GM12878 (cell line): ENCODE data around the gene UTP14A. TPM values are rescaled to one million over a fixed set of nuclear protein-coding genes. Genes with fewer than 3 reads are reported as not detected.

Experiments
- ATAC-seq: fragments of 200-7000 bp; cut with Tn5 transposase; 3 replicates; pipeline ENCODE4 v1.9.1; 2020; ENCODE audit warnings: mild to moderate bottlenecking, moderate library complexity
- BruUV-seq: library from RNA; stranded (reverse); fragments of 400-500 nt; replicated peaks from 2 replicates; lab custom pipeline; 2021; lab: Mats Ljungman, UMichigan
- CTCF ChIA-PET: fragments of 300-600 bp; sonication (Branson Sonifier 250); formaldehyde crosslinking; extraction: SDS; loops from one replicate; lab custom pipeline; 2021; ENCODE audit warnings: inconsistent platforms; lab: Yijun Ruan, JAX
- POLR2A ChIA-PET: fragments of 350-600 bp; formaldehyde crosslinking; extraction: SDS; loops from one replicate; lab custom pipeline; 2021; ENCODE audit warnings: inconsistent platforms; lab: Charles Lee
- RAD21 ChIA-PET: fragments of 300-600 bp; sonication (Branson Sonifier 250); formaldehyde crosslinking; loops from one replicate; lab custom pipeline; 2023; ENCODE audit warnings: antibody characterized with exemption; ENCODE audit not compliant: unreplicated experiment; lab: Charles Lee
- SMC1A ChIA-PET: fragments of 300-600 bp; sonication (Branson Sonifier 250); formaldehyde crosslinking; loops from one replicate; lab custom pipeline; 2023; ENCODE audit not compliant: unreplicated experiment, uncharacterized antibody; lab: Charles Lee
- DNase-seq: peaks from one replicate; pipeline ENCODE4 v3.0.0-alpha.2; 2011; ENCODE audit warnings: low read depth, low spot score
- FAIRE-seq: peaks from 3 replicates; lab custom pipeline; 2011; peaks lifted over from hg19 to GRCh38; lab: Jason Lieb, UNC
- H2AFZ ChIP-seq: 2 replicates; pipeline ENCODE4 v1.6.0; 2011; ENCODE audit warnings: low read depth, low read length, control low read depth; ENCODE audit not compliant: control insufficient read depth
- H3K27ac ChIP-seq: 2 replicates; pipeline ENCODE4 v1.5.1; 2011; ENCODE audit warnings: control low read depth; ENCODE audit not compliant: control insufficient read depth, insufficient read depth
- H3K27me3 ChIP-seq, 2 experiments: replicated peaks in 1 of 2; 2 replicates each; pipeline versions ENCODE4 v1.6.0 to v1.6.1; 2011; ENCODE audit warnings: low read length in 1 of 2; ENCODE audit not compliant: control insufficient read depth in 2 of 2, insufficient read depth in 2 of 2
- H3K36me3 ChIP-seq, 2 experiments: 2 replicates each; pipeline ENCODE4 v1.5.1; 2011; ENCODE audit warnings: low read length in 1 of 2; ENCODE audit not compliant: control insufficient read depth in 2 of 2, insufficient read depth in 2 of 2
- H3K4me1 ChIP-seq: 2 replicates; pipeline ENCODE4 v1.6.1; 2011; ENCODE audit warnings: mild to moderate bottlenecking, low read length, moderate library complexity, mixed read lengths; ENCODE audit not compliant: control insufficient read depth, insufficient read depth
- H3K4me2 ChIP-seq: 2 replicates; pipeline ENCODE4 v1.6.0; 2011; ENCODE audit warnings: control low read depth; ENCODE audit not compliant: control insufficient read depth, insufficient read depth
- H3K4me3 ChIP-seq: fragments of 200-600 bp; sonication (generic); 2 replicates; pipeline ENCODE4 v1.5.1; 2016
- H3K79me2 ChIP-seq: 2 replicates; pipeline ENCODE4 v1.6.0; 2011; ENCODE audit warnings: low read length; ENCODE audit not compliant: control insufficient read depth, insufficient read depth
- H3K9ac ChIP-seq: 2 replicates; pipeline ENCODE4 v1.8.0; 2011; ENCODE audit warnings: low read length, control low read depth, mixed read lengths; ENCODE audit not compliant: control insufficient read depth, insufficient read depth
- H3K9me3 ChIP-seq: replicated peaks from 3 replicates; pipeline ENCODE4 v1.5.1; 2011; ENCODE audit warnings: mild to moderate bottlenecking, low read length; ENCODE audit not compliant: control insufficient read depth, insufficient read depth
- H4K20me1 ChIP-seq: 2 replicates; pipeline ENCODE4 v1.6.0; 2011; ENCODE audit not compliant: control insufficient read depth, insufficient read depth
- E2F4 ChIP-seq: IDR thresholded peaks from 2 replicates; pipeline ENCODE4 v1.6.1; 2012; ENCODE audit warnings: low read depth, low read length, improper control_type of control experiment
- ELK1 ChIP-seq: IDR thresholded peaks from 2 replicates; pipeline ENCODE4 v1.6.1; 2012; ENCODE audit warnings: low read depth, low read length, improper control_type of control experiment
- EP300 ChIP-seq, 2 experiments: fragments of 150-350 bp in 1 of 2; IDR thresholded peaks; 2 replicates each; pipeline ENCODE4 v1.6.1; 2011 to 2012; ENCODE audit warnings: low read depth in 2 of 2, low read length in 2 of 2, borderline replicate concordance in 1 of 2, improper control_type of control experiment in 1 of 2, inconsistent platforms in 1 of 2; ENCODE audit not compliant: control insufficient read depth in 1 of 2
- HDGF ChIP-seq: fragments of 450-650 bp; IDR thresholded peaks from 2 replicates; pipeline ENCODE4 v1.6.1; 2016; ENCODE audit warnings: antibody characterized with exemption
- HSF1 ChIP-seq: fragments of 150-350 bp; IDR thresholded peaks from 2 replicates; pipeline ENCODE4 v1.6.1; 2014; ENCODE audit warnings: mild to moderate bottlenecking, low read depth, low read length
- IKZF1 ChIP-seq: fragments of 450-650 bp; conservative IDR thresholded peaks from 2 replicates; pipeline ENCODE4 v1.6.1; 2017; ENCODE audit warnings: antibody characterized with exemption, mild to moderate bottlenecking
- MEF2A ChIP-seq: IDR thresholded peaks from 2 replicates; pipeline ENCODE4 v1.6.1; 2011; ENCODE audit warnings: low read depth, mild to moderate bottlenecking, low read length, moderate library complexity; ENCODE audit not compliant: insufficient read depth
- MYC ChIP-seq: IDR thresholded peaks from 2 replicates; pipeline ENCODE4 v1.6.1; 2011; ENCODE audit warnings: mild to moderate bottlenecking, low read length, moderate library complexity, inconsistent platforms; ENCODE audit not compliant: insufficient read depth, insufficient replicate concordance, insufficient read length, severe bottlenecking
- NFIC ChIP-seq: IDR thresholded peaks from 2 replicates; pipeline ENCODE4 v1.6.1; 2012; ENCODE audit warnings: low read depth, mild to moderate bottlenecking, inconsistent platforms, low read length, moderate library complexity
- NRF1 ChIP-seq: conservative IDR thresholded peaks from 2 replicates; pipeline ENCODE4 v1.6.1; 2011; ENCODE audit warnings: mild to moderate bottlenecking, low read depth, low read length, improper control_type of control experiment
- PAX8 ChIP-seq: fragments of 450-650 bp; IDR thresholded peaks from 2 replicates; pipeline ENCODE4 v1.6.1; 2017; ENCODE audit warnings: mild to moderate bottlenecking, moderate library complexity
- PML ChIP-seq: IDR thresholded peaks from 2 replicates; pipeline ENCODE4 v1.6.1; 2012; ENCODE audit warnings: low read length, inconsistent platforms
- RFX5 ChIP-seq: IDR thresholded peaks from 2 replicates; pipeline ENCODE4 v1.6.1; 2011; ENCODE audit warnings: low read depth, low read length, improper control_type of control experiment
- SMAD5 ChIP-seq: IDR thresholded peaks from 2 replicates; pipeline ENCODE4 v1.6.1; 2016; ENCODE audit warnings: antibody characterized with exemption, low read depth
- SUZ12 ChIP-seq: fragments of 200-600 bp; sonication (generic); IDR thresholded peaks from one replicate; pipeline ENCODE4 v1.6.1; 2018; ENCODE audit warnings: antibody characterized with exemption, mild to moderate bottlenecking; ENCODE audit not compliant: unreplicated experiment
- YBX1 ChIP-seq: fragments of 450-650 bp; IDR thresholded peaks from 2 replicates; pipeline ENCODE4 v1.6.1; 2016; ENCODE audit warnings: antibody characterized with exemption
- YY1 ChIP-seq: IDR thresholded peaks from 2 replicates; pipeline ENCODE4 v1.6.1; 2011; ENCODE audit warnings: low read depth, mild to moderate bottlenecking, low read length
- ZNF622 ChIP-seq: fragments of 450-650 bp; IDR thresholded peaks from 2 replicates; pipeline ENCODE4 v1.6.1; 2017; ENCODE audit warnings: mild to moderate bottlenecking, inconsistent platforms
- WGBS: methylation state at CpG from one replicate; pipeline ENCODE4 v1.1.6; 2016; ENCODE audit warnings: low lambda C conversion rate; ENCODE audit not compliant: insufficient replicate concordance, insufficient coverage; ENCODE audit errors: missing lambda C conversion rate; 5-methylcytosine and 5-hydroxymethylcytosine counted together
- in situ Hi-C: fragments of 300-500 bp; cut with MboI; formaldehyde crosslinking; loops from 9 replicates; pipeline ENCODE4 v1.14.3; 2018; ENCODE audit warnings: mixed read lengths
- intact Hi-C: fragments of 100-400 bp; cut with micrococcal nuclease; formaldehyde crosslinking; loops from one replicate; pipeline ENCODE4 v1.14.2; 2022; ENCODE audit not compliant: unreplicated experiment
- polyA plus RNA-seq, 11 experiments: library from polyadenylated mRNA; depleted of rRNA in 4 of 11; unstranded in 6 of 11; stranded (reverse) in 5 of 11; fragments of >200 nt; fragmentation: Nextera tagmentation in 4 of 11; fragmentation: Illumina TruSeq in 1 of 11; extraction: Ambion mirVana in 4 of 11; extraction: Trizol in 1 of 11; gene quantifications; 1 replicate in 1 of 11; 2 replicates in 10 of 11; pipeline versions ENCODE4 v1.2.1 to v1.2.3, GENCODE V29; 2011 to 2016; ENCODE audit warnings: inconsistent platforms in 2 of 11, missing spikeins in 2 of 11, low read depth in 1 of 11
- total RNA-seq, 4 experiments: library from RNA; depleted of rRNA in 3 of 4; stranded (reverse); fragments of >200 nt in 3 of 4; fragmentation: Illumina TruSeq in 1 of 4; extraction: Trizol in 1 of 4; gene quantifications; 2 replicates each; pipeline versions ENCODE4 v1.2.1 to v1.2.3, GENCODE V29; 2013 to 2021

Gene UTP14A
- total and polyA plus RNA-seq, 10 of the 15 experiments (the other 5 are each of a cell fraction or from before 2014, with no cell fraction given): 16.9 to 49.8 (median 31.4) TPM

GRCh38 chrX:129956145-129956544, 50.2 kb downstream of the UTP14A start (continued):
- TF ChIP-seq RFX5 (no peak), MYC (no peak), MEF2A (no peak), HDGF (no peak), YBX1 (no peak), SMAD5 (no peak), EP300 (IDR thresholded peaks at IDR 0.05; ENCODE audit: borderline replicate concordance in 1 of 2, control insufficient read depth in 1 of 2, low read depth in 2 of 2, low read length in 2 of 2) (no peak)
- TF ChIP-seq, all 136 proteins: peak for 0

- Histone ChIP-seq H3K4me2 (no peak overlapping the region), H2AFZ (no peak overlapping the region), H3K9ac (no peak overlapping the region; the same call in 1 of the 2 replicates), H4K20me1 (no peaks in the 10 kb centered on the region), H3K9me3 (no peaks in the 10 kb centered on the region), H3K27me3 (no peaks in the 10 kb centered on the region; a peak in 1 of 4 replicates), H3K4me3 (no peak overlapping the region), H3K79me2 (no peaks in the 10 kb centered on the region), H3K27ac (no peak overlapping the region), H3K4me1 (peaks cover 7% of the 10 kb centered on the region), H3K36me3 (no peaks in the 10 kb centered on the region)
- ChIA-PET CTCF (interaction anchor here (0.6 to 0.9 kb wide), 2 partner anchors 9 to 11 kb away, joined by 3 read pairs; no protein-coding TSS in a partner anchor), RAD21 (interaction anchor here (0.6 kb wide), 1 partner anchor 37 kb away, joined by 3 read pairs; no protein-coding TSS in a partner anchor), SMC1A (interaction anchor here (1.3 kb wide), 1 partner anchor 70 kb away, joined by 3 read pairs; no protein-coding TSS in a partner anchor), POLR2A (no interaction called here)
- BruUV-seq: no TSS peak
- DNase-seq (no peak), FAIRE-seq (no peak), ATAC-seq (no peak)
- intact Hi-C loops: no loop called here
- WGBS: 39% methylated on average over 18 of the region's 20 CpGs
- in situ Hi-C loops: no loop called here
- TF ChIP-seq PML (no peak), E2F4 (no peak), NRF1 (no peak), PAX8 (no peak), MEF2A (no peak), YY1 (no peak), IKZF1 (no peak), RFX5 (no peak), SUZ12 (no peak), HSF1 (no peak), NFIC (no peak), ELK1 (no peak), ZNF622 (no peak)
Measured at GRCh38 chrX:129956765-129957164, 50.8 kb downstream of the UTP14A start.
